ENCODE results near the gene MCRIP2.
A peak's percentile ranks its signal among the peaks of the same experiment; 100 is the strongest.

GRCh38 chr16:684071-684794 is 42.6 kb downstream of the MCRIP2 start, which contains the start of gene JMJD8:
- TF ChIP-seq POLR2A (IDR thresholded peaks at IDR 0.05; ENCODE audit: low read depth, low read length): peak; percentile 88
- TF ChIP-seq TAF1 (IDR thresholded peaks at IDR 0.05; ENCODE audit: low read depth, low read length): peak; percentile 86
